HEK293 (cell line): ENCODE measurements around the gene APELA.

Experiments
- CTCF ChIA-PET: fragments of 350-600 bp; formaldehyde crosslinking; extraction: SDS; loops from one replicate; lab custom pipeline; 2021; ENCODE audit warnings: antibody characterized with exemption; lab: Yijun Ruan, JAX
- POLR2A ChIA-PET: fragments of 300-600 bp; formaldehyde crosslinking; extraction: SDS; loops from one replicate; lab custom pipeline; 2020; ENCODE audit warnings: antibody characterized with exemption, inconsistent platforms; lab: Yijun Ruan, JAX
- H3K27ac ChIP-seq: fragments of 200-500 bp; sonication (Bioruptor generic); 2 replicates; pipeline ENCODE4 v1.5.1; 2014; ENCODE audit warnings: low read depth, low read length, control low read depth, inconsistent platforms; ENCODE audit errors: extremely low read depth
- H3K36me3 ChIP-seq, 2 experiments: fragments of 200-500 bp in 1 of 2; sonication (Bioruptor generic) in 1 of 2; 1 replicate in 1 of 2; 2 replicates in 1 of 2; pipeline ENCODE4 v1.5.1; 2014 to 2017; ENCODE audit warnings: inconsistent platforms in 2 of 2, low read length in 2 of 2; ENCODE audit not compliant: control insufficient read depth in 2 of 2, insufficient read depth in 1 of 2
- H3K4me1 ChIP-seq: fragments of 200-500 bp; sonication (Bioruptor generic); 2 replicates; pipeline ENCODE4 v1.5.1; 2014; ENCODE audit warnings: mild to moderate bottlenecking, low read length, inconsistent platforms; ENCODE audit not compliant: control insufficient read depth, insufficient read depth
- H3K4me3 ChIP-seq: 2 replicates; pipeline ENCODE4 v1.5.1; 2011; ENCODE audit warnings: low read depth, mild to moderate bottlenecking, control low read depth, low read length, moderate library complexity
- H3K9me3 ChIP-seq: fragments of 200-500 bp; sonication (Bioruptor generic); 2 replicates; pipeline ENCODE4 v1.5.1; 2014; ENCODE audit warnings: low read depth, low read length, inconsistent platforms; ENCODE audit not compliant: control insufficient read depth, insufficient read depth
- GFI1B ChIP-seq: fragments of 450-650 bp; formaldehyde crosslinking; IDR thresholded peaks from 2 replicates; pipeline ENCODE4 v1.5.1; 2016; ENCODE audit warnings: missing biosample characterization, missing genetic modification characterization
- KLF9 ChIP-seq: fragments of 450-650 bp; formaldehyde crosslinking; IDR thresholded peaks from 2 replicates; pipeline ENCODE4 v1.5.1; 2016; ENCODE audit warnings: missing biosample characterization, missing genetic modification characterization, low read depth
- ZBTB7A ChIP-seq: fragments of 450-650 bp; formaldehyde crosslinking; IDR thresholded peaks from 2 replicates; pipeline ENCODE4 v1.5.1; 2016; ENCODE audit warnings: low read depth, missing biosample characterization, missing genetic modification characterization
- ZNF184 ChIP-seq: fragments of 450-650 bp; IDR thresholded peaks from 2 replicates; pipeline ENCODE4 v1.5.1; 2018; ENCODE audit warnings: missing biosample characterization, mild to moderate bottlenecking, missing genetic modification characterization
- ZNF350 ChIP-seq: fragments of 450-650 bp; formaldehyde crosslinking; IDR thresholded peaks from 2 replicates; pipeline ENCODE4 v1.5.0; 2017; ENCODE audit warnings: missing biosample characterization, mild to moderate bottlenecking, missing genetic modification characterization
- ZNF530 ChIP-seq: fragments of 450-650 bp; formaldehyde crosslinking; IDR thresholded peaks from 2 replicates; pipeline ENCODE4 v1.5.1; 2016; ENCODE audit warnings: low read depth, missing biosample characterization, missing genetic modification characterization
- ZNF624 ChIP-seq: fragments of 450-650 bp; formaldehyde crosslinking; IDR thresholded peaks from 2 replicates; pipeline ENCODE4 v1.5.1; 2017; ENCODE audit warnings: missing biosample characterization, missing genetic modification characterization
- ZNF670 ChIP-seq: fragments of 450-650 bp; formaldehyde crosslinking; IDR thresholded peaks from 2 replicates; pipeline ENCODE4 v1.5.1; 2016; ENCODE audit warnings: missing biosample characterization, missing genetic modification characterization, low read depth
- ZNF776 ChIP-seq: fragments of 450-650 bp; formaldehyde crosslinking; IDR thresholded peaks from 2 replicates; pipeline ENCODE4 v1.5.0; 2017; ENCODE audit warnings: missing biosample characterization, missing genetic modification characterization, borderline replicate concordance
- TF ChIP-seq, protein P1 (sequence below): fragments of 450-650 bp; formaldehyde crosslinking; IDR thresholded peaks from 2 replicates; pipeline ENCODE4 v1.5.1; 2017; ENCODE audit warnings: missing biosample characterization, missing genetic modification characterization
- TF ChIP-seq, protein P2 (sequence below): fragments of 450-650 bp; formaldehyde crosslinking; IDR thresholded peaks from 2 replicates; pipeline ENCODE4 v1.5.1; 2016; ENCODE audit warnings: missing biosample characterization, missing genetic modification characterization
- TF ChIP-seq, protein P3 (sequence below): fragments of 450-650 bp; formaldehyde crosslinking; IDR thresholded peaks from 2 replicates; pipeline ENCODE4 v1.5.1; 2016; ENCODE audit warnings: missing biosample characterization, missing genetic modification characterization
- TF ChIP-seq, protein P4 (sequence below): fragments of 450-650 bp; formaldehyde crosslinking; IDR thresholded peaks from 2 replicates; pipeline ENCODE4 v1.5.1; 2016; ENCODE audit warnings: missing biosample characterization, missing genetic modification characterization, borderline replicate concordance

The APELA gene

DNA sequence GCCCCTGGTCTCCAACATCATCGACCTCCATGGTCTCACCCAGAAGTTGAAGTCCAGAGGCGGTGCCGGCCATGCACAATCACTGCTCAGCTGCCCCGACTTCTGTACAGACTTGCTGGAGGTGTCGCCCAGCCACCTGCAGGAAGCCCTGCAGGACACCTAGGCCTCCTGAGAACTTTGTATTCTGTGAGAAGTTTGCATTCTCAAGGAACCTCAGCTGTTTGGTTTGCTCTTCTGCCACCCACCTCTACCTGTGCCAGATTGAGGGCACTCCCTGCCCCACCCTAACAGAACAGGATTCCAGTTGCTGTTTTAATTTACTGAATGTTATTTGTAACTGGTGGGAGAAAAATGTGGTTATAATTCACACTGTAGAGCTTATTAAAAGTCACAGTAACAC is 53.7 kb downstream of the APELA start (continued):
- TF ChIP-seq, protein P1, sequence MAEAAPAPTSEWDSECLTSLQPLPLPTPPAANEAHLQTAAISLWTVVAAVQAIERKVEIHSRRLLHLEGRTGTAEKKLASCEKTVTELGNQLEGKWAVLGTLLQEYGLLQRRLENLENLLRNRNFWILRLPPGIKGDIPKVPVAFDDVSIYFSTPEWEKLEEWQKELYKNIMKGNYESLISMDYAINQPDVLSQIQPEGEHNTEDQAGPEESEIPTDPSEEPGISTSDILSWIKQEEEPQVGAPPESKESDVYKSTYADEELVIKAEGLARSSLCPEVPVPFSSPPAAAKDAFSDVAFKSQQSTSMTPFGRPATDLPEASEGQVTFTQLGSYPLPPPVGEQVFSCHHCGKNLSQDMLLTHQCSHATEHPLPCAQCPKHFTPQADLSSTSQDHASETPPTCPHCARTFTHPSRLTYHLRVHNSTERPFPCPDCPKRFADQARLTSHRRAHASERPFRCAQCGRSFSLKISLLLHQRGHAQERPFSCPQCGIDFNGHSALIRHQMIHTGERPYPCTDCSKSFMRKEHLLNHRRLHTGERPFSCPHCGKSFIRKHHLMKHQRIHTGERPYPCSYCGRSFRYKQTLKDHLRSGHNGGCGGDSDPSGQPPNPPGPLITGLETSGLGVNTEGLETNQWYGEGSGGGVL: no peak

DNA sequence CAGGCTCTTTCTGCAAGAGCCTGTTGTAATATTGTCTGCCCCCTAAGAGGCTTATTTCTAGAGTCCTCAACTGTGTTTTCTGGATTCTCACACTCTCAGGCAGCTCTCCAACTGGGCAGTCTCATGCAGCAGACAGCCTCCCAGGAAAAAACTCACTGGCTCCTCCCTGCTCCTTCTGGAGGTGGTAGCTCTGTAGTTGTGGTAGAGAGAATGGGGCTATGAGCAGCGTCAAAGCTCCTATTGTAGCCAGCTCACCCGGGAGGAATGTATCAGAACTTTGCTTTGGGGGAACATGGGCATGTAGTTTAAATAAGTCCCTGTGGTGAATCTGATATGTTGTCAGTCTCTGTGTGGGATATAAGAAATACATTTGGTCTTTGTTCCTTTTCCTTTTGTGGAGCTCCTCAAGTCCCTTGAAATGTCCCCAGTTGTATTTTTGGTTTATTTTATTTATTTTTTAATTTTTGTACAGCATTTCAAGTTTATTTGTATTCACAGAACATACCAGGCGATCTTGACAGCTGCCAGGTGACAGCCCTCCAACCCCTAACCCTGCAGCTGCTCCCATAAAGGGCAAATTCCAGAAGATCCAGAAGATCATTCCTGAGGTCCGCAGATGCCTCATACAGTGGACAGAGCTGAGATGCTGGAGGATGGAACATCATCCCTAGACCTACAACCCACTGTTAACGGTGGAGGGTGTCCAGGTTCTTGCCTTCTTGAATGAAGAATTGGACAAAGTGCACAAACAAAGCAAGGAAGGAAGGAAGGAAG is 54.8 kb downstream of the APELA start:
- Histone ChIP-seq H3K4me1 (no peaks in the 10 kb centered on the region), H3K9me3 (no peaks in the 10 kb centered on the region), H3K27ac (no peak overlapping the region), H3K36me3 (no peaks in the 10 kb centered on the region), H3K4me3 (no peak overlapping the region)
- ChIA-PET CTCF (interaction anchor here (0.6 kb wide), 1 partner anchor 150 kb away, joined by 4 read pairs; no protein-coding TSS in a partner anchor), POLR2A (no interaction called here)
- TF ChIP-seq ZNF184 (tag by site-specific recombination) (no peak), KLF9 (tag by site-specific recombination) (no peak), GFI1B (tag by site-specific recombination) (no peak), ZNF776 (tag by site-specific recombination) (no peak), ZNF350 (tag by site-specific recombination) (no peak), ZNF624 (tag by site-specific recombination) (no peak), ZBTB7A (no peak)
- TF ChIP-seq, protein P2, sequence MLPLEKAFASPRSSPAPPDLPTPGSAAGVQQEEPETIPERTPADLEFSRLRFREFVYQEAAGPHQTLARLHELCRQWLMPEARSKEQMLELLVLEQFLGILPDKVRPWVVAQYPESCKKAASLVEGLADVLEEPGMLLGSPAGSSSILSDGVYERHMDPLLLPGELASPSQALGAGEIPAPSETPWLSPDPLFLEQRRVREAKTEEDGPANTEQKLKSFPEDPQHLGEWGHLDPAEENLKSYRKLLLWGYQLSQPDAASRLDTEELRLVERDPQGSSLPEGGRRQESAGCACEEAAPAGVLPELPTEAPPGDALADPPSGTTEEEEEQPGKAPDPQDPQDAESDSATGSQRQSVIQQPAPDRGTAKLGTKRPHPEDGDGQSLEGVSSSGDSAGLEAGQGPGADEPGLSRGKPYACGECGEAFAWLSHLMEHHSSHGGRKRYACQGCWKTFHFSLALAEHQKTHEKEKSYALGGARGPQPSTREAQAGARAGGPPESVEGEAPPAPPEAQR: no peak
- TF ChIP-seq, protein P3, sequence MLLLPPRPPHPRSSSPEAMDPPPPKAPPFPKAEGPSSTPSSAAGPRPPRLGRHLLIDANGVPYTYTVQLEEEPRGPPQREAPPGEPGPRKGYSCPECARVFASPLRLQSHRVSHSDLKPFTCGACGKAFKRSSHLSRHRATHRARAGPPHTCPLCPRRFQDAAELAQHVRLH (tag by site-specific recombination): no peak
- TF ChIP-seq, protein P4, sequence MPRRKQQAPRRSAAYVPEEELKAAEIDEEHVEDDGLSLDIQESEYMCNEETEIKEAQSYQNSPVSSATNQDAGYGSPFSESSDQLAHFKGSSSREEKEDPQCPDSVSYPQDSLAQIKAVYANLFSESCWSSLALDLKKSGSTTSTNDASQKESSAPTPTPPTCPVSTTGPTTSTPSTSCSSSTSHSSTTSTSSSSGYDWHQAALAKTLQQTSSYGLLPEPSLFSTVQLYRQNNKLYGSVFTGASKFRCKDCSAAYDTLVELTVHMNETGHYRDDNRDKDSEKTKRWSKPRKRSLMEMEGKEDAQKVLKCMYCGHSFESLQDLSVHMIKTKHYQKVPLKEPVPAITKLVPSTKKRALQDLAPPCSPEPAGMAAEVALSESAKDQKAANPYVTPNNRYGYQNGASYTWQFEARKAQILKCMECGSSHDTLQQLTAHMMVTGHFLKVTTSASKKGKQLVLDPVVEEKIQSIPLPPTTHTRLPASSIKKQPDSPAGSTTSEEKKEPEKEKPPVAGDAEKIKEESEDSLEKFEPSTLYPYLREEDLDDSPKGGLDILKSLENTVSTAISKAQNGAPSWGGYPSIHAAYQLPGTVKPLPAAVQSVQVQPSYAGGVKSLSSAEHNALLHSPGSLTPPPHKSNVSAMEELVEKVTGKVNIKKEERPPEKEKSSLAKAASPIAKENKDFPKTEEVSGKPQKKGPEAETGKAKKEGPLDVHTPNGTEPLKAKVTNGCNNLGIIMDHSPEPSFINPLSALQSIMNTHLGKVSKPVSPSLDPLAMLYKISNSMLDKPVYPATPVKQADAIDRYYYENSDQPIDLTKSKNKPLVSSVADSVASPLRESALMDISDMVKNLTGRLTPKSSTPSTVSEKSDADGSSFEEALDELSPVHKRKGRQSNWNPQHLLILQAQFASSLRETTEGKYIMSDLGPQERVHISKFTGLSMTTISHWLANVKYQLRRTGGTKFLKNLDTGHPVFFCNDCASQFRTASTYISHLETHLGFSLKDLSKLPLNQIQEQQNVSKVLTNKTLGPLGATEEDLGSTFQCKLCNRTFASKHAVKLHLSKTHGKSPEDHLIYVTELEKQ (tag by site-specific recombination): no peak
- TF ChIP-seq, all 188 proteins: peak for 0

DNA sequence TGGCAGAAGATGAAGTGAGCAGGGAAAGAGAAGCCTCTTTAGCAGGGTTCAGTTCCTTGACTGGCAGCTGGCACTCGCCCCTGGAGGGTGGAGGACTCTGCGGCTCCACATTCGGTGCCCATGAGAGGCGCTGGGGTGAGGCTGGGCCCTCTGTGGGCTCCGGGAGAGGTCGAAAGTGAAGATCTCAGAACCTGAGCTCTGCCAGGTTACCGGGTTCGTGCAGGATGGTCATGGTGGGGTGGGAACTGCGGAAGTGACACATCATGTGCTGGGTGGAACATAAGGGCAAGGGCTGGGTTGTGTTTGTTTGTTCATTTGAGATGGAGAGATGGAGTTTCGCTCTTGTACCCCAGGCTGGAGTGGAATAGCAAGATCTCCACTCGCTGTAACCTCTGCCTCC is 56.3 kb downstream of the APELA start:
- Histone ChIP-seq H3K27ac (no peak overlapping the region), H3K36me3 (no peaks in the 10 kb centered on the region)
- CTCF ChIA-PET: interaction anchor here (1.1 kb wide), 1 partner anchor 17 kb away, joined by 7 read pairs; no protein-coding TSS in a partner anchor

More for the DNA sequence above, 56.3 kb downstream of the APELA start:
- no peaks in the 10 kb centered on the region for H3K4me1 ChIP-seq
- H3K9me3 ChIP-seq: no peaks in the 10 kb centered on the region
- H3K4me3 ChIP-seq: no peak overlapping the region
- POLR2A ChIA-PET: no interaction called here
- no peak for TF ChIP-seq ZNF530 (tag by site-specific recombination)
- TF ChIP-seq ZNF670 (tag by site-specific recombination): no peak
